ENCODE results near the gene TMEM26.

TMEM26 gene

GRCh38 chr10:61458031-61458430, 4.8 kb upstream of the TMEM26 start:
- DNase-seq = no peak

DNA sequence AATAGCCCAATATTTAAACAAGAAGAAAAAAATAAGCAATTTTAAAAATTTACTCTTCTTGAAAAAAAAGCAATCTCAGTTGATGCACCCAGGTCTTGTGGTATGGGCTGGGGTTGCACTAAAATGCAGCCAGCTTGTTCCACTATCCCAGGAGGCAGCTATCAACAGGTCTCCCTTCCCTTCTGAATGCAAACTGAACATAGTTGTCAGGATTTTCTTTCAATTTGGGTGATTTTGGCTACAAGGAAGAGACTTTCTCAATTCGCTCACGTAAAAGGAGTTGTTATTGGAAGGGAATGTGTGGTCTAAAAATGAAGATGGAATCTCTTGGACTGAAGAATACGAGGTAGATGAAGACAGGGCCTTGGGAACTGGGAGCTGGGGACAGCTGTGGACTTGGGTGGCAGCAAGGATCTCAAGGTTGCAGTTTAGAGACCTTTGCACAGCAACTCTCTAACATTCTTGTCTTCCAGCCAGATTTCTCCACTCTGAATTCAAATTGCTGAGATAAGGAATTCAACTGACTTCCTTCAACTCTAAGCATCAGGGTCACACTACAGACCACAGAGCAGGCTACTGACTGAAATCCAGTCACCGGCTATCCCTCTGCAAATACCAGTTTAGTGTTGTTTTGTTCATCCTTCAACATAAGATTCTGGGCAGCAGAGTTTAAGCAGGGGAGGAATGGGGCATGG, 3.1 kb upstream of the TMEM26 start:
- DNase-seq = no peak

- DNase-seq = no peak
Observed at GRCh38 chr10:61455656-61456055, 2.5 kb upstream of the TMEM26 start.

DNA sequence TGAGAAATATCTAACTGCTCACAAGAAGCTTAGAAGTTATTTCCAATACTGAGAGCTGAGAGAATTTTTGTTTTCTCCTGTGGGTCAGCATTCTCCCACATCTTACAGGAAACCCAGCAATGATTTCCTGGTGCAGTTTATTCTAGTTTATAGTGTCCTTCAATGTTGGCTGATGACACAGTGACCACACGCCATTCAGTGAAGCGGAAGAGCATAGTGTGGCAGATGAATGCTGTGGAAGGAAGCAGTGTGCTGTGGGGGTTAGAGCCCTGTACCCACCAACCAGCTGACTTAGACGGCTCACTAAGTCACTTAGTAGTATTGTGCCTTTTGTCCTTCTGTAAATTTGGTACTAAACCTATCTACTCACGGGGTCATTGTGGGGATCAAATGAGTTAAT, 1.4 kb upstream of the TMEM26 start:
- DNase-seq = no peak

DNA sequence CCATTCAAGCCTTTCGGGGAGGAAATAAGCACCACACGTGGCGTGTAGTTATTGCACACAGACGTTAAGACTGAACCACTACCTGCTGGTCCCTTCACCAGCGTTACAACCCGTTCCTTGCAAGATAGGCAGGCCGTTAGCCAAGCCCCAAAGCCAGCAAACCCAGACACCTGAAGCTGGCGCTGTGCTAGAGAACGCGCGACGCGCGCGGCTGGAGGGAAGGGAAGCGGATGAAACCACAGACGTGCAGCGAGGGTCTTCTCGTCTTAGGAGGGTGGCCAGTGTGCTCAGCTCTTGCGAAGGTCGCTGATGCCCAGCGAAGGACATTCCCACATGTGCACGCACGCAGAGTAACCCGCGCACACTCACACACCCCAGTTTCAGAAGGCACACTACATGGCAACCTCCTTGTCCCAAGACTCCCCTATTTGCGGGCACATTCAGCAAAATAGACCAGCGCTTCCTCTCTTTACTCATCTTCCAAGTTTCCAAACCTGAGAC, 980 bp downstream of the TMEM26 start:
- DNase-seq = no peak

DNA sequence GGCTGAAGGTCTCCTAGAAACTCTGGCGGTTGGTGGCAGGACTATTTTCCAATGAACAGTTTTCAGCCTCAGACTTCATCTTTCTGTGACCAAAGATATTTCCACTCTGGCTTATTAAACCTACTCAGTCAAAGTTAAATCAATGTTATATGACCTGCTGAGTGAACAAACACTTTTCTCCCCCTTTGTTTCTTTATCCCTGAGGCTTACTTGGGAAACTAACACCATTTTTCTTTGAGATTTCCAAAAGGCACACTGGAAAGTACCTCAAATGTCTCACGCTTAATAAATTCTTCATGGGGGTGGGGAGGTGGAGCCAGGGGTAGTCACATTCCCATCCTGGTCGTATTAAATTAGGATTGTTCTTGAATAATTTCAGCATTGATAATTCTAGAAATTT, 1.8 kb downstream of the TMEM26 start:
- no peak for DNase-seq

- DNase-seq = no peak
Observed at GRCh38 chr10:61448841-61449600, 4.2 kb downstream of the TMEM26 start.

DNA sequence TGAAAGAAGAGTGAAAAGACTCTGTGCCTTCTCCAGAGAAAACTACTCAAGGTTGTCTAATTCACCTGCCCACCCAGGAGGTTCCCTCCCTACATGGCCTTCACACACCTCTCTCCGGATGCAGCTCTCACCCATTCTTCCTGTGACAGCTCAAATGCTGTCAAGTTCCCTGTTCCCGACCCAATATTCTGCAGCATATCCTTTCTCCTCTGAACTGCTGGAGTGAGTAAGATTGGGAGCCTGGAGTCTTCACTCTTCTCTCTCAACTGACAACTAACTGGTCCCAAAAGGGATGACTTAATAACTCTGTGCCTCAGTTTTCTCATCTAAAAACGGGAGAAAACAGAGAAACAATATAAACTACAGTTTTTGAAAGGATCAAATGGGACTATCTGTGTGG, 5.1 kb downstream of the TMEM26 start:
- DNase-seq = no peak

DNA sequence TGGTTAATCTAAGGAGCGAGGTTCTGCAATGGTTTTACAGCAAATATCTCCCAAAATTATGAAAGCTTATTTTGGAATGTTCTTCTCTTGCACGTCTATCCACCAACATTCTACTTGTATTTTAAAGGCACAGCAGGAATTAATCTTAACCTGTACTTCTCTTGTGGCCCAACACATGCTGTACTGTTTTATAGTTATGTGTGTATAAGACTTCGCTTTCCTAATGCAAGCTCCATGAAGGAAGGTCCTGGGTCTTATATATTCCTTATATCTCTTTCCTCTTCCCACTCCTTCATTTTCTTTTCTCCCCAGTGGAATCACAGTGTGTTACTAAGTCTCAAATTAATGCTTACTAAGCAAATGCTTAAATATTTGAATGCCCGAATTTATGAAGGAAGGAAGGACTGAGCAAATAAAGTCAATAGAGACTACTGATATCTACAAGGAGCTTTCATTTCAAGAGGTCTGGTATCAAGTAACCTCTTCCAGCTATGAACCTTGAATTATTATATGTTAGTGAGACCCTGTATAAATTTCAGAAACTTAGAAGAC, 14.0 kb downstream of the TMEM26 start:
- no peak for DNase-seq

DNA sequence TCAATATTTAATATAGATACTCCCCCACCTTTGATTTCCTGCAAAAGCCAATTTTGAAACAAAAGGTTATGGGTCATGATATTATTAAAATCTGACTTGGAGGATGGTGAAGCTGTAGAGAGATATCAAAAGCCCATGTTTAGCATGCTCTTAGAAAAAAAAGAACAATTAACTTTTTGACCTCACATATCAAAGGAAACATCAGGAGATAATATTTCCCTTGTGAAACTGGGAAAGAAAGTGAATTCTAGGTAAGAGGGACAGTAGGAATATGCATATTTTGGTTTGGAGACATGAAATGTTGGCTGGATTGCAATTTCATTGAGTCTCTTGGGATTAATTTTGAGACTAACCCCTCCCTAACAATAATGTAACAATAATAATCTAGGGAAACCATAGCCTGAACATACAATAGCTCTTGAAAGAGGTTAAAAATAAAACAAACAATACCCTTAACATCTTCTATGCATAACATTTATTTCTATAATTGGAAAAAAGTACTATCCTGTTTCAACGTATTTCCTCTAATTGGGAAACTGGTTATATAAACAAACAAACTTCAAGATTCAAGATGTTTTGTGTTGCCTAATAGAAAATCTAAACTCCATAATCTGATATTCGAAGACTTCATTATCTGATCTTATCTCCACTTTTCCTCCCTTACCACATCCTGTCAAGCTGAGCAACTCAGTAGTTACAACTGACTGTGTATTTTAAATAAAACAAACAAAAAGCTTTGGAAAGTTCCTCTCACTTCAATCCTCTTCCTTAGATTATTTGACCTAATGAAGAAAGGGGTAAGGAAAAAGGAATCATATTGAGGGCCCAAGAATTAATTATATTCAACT, 14.8 kb downstream of the TMEM26 start:
- DNase-seq = no peak

GRCh38 chr10:61423178-61423577, 30.0 kb downstream of the TMEM26 start:
- no peak for DNase-seq

- no peak for DNase-seq
Observed at GRCh38 chr10:61417661-61418060, 35.5 kb downstream of the TMEM26 start.

DNA sequence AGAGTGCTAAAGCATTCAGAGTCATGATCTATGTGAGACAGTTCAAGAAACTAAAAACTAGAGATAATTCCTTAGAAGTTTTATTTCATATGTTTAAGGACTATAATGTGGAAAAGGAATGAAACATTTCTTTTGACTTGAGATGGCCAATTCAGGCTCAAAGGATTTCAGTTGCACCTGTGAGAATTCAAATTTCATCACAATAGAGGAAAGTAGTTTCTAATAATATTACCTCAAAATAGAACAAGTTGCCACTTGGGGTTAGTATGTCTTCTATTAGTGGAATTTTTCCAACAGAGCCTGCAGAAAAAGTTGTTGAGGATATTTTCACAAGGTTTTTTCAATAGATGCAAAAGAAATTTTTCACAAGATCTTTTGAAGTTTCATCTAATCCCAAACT, 37.4 kb downstream of the TMEM26 start:
- DNase-seq = no peak

GRCh38 chr10:61411706-61412105, 41.5 kb downstream of the TMEM26 start:
- no peak for DNase-seq

- no peak for DNase-seq
Observed at GRCh38 chr10:61410353-61411070, 42.7 kb downstream of the TMEM26 start.

GRCh38 chr10:61409157-61409556, 44.0 kb downstream of the TMEM26 start:
- DNase-seq = no peak

- DNase-seq = no peak
Observed at GRCh38 chr10:61408105-61408504, 45.1 kb downstream of the TMEM26 start.

- DNase-seq = no peak
Observed at GRCh38 chr10:61406736-61407135, 46.4 kb downstream of the TMEM26 start.

DNA sequence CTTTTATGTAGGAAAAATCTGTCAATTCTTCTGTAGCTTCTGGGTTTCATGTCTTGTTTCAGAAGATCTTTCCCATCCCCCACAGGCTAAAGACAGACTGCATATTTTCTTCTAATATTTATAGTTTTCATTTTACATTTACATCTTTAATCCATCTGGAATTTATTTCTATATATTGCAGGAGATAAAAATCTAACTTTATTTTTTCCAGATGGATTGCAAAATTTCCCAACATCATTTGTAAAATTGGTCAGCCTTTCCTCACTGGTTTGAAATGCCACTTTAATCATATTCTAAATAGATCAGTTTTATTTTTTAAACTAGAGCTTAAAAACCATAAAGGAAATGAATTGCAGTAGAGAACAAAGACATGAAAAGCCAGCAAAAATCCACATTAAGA, 46.9 kb downstream of the TMEM26 start:
- DNase-seq = no peak

DNA sequence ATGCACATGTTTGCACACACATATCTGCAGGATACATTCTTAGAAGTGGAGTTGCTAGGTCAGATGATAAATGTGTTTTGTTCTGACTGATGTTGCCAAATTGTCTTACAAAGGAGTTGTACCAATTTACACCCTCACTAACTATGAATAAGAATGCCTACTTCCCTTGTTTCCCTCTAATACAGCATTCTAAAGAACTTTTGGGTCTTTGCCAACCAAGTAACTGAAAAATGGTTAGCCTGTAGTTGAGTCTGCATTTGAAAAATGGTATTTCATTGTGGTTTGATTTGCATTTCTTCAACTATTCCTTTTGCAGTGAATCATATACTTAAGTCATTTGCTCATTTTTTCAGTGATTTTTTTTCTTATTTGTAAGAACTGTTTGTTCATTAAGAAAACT, 48.4 kb downstream of the TMEM26 start:
- no peak for DNase-seq

DNA sequence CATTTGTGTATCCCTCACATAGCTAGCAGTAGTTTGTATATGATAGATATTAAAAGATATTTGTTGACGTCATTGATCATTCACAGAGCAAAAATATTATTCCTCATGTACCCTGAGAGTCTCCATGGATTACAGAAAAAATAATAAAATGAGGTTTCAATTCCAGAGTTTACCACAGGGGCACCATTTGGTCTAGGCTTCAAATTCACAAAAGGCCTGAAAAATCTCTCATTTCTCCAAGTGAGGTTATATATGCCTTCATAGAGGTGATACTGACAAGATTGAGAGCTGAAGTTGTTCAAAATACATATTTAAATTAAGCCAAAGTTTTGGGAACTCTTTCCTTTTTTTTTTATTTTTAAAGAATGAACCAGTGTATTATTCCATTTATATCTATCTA, 52.7 kb downstream of the TMEM26 start:
- DNase-seq = no peak

DNA sequence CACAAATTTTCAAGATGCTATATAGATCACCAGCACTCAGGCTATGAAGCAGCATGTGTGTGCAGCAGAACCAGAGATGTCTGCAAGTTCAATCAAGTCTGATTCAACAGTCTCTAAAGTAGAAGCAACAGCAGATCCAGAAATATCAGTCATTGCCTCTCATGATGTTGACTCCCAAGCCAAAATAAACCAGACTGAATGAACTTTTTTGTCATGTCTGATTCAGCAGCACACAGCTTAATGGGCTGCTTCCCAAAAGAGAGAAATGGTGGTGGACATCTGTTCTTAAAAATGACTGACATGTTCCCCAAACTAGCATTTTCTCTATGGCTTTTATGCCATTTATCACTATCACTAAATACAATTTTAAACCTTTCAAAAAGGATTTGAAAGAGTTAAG, 53.8 kb downstream of the TMEM26 start:
- DNase-seq = no peak
